Endothelial cell of umbilical vein (primary cell): Measurements from ENCODE around the gene MYPN. TPM values are rescaled to one million over a fixed set of nuclear protein-coding genes. Genes with fewer than 3 reads are reported as not detected.

Experiments
- BruUV-seq: library from RNA; stranded (reverse); fragments of 400-500 nt; replicated peaks from 2 replicates; lab custom pipeline; 2021; lab: Mats Ljungman, UMichigan
- CTCF ChIA-PET: fragments of 300-600, 350-600 bp; sonication (Branson Sonifier 250); formaldehyde crosslinking; loops from one replicate; lab custom pipeline; 2021; ENCODE audit warnings: antibody characterized with exemption, inconsistent platforms; lab: Charles Lee
- POLR2A ChIA-PET: fragments of 300-600, 350-600 bp; sonication (Branson Sonifier 250); formaldehyde crosslinking; loops from one replicate; lab custom pipeline; 2021; ENCODE audit warnings: antibody characterized with exemption, inconsistent platforms; lab: Charles Lee
- DNase-seq: peaks from one replicate; pipeline ENCODE4 v3.0.0-alpha.2; 2011; ENCODE audit warnings: low read depth, low spot score
- FAIRE-seq: peaks from 2 replicates; lab custom pipeline; 2011; peaks lifted over from hg19 to GRCh38; lab: Jason Lieb, UNC
- H2AFZ ChIP-seq: 2 replicates; pipeline ENCODE4 v1.6.0; 2012; ENCODE audit warnings: low read depth, low read length, control low read depth, inconsistent platforms
- H3K27ac ChIP-seq: 2 replicates; pipeline ENCODE4 v1.5.1; 2011; ENCODE audit warnings: low read depth, mild to moderate bottlenecking, control low read depth, low read length, moderate library complexity; ENCODE audit not compliant: insufficient read depth
- H3K27me3 ChIP-seq, 2 experiments: 2 replicates each; pipeline versions ENCODE4 v1.6.0 to v1.6.1; 2011; ENCODE audit warnings: low read length in 2 of 2, mixed read lengths in 1 of 2; ENCODE audit not compliant: control insufficient read depth in 2 of 2, insufficient read depth in 2 of 2
- H3K36me3 ChIP-seq, 2 experiments: 2 replicates in 1 of 2; 3 replicates in 1 of 2; pipeline ENCODE4 v1.5.1; 2011; ENCODE audit warnings: low read length in 2 of 2, mild to moderate bottlenecking in 1 of 2, moderate library complexity in 1 of 2; ENCODE audit not compliant: control insufficient read depth in 2 of 2, insufficient read depth in 2 of 2; ENCODE audit errors: extremely low read depth in 1 of 2
- H3K4me1 ChIP-seq: 3 replicates; pipeline ENCODE4 v1.5.1; 2011; ENCODE audit warnings: mild to moderate bottlenecking, low read length; ENCODE audit not compliant: control insufficient read depth, insufficient read depth; ENCODE audit errors: extremely low read depth
- H3K4me2 ChIP-seq: 2 replicates; pipeline ENCODE4 v1.6.1; 2011; ENCODE audit warnings: low read length, control low read depth, mixed read lengths; ENCODE audit not compliant: insufficient read depth
- H3K4me3 ChIP-seq, 3 experiments: fragments of 200-600 bp in 1 of 3; sonication (generic), shearing (Covaris generic) in 1 of 3; replicated peaks in 1 of 3; 2 replicates each; pipeline ENCODE4 v1.5.1; 2011 to 2016; ENCODE audit warnings: control low read depth in 3 of 3, low read length in 3 of 3, mild to moderate bottlenecking in 2 of 3, inconsistent platforms in 1 of 3, low read depth in 1 of 3, moderate library complexity in 1 of 3; ENCODE audit not compliant: insufficient read depth in 1 of 3
- H3K79me2 ChIP-seq: 2 replicates; pipeline ENCODE4 v1.6.0; 2012; ENCODE audit warnings: low read length, inconsistent platforms; ENCODE audit not compliant: control insufficient read depth, insufficient read depth
- H3K9ac ChIP-seq: replicated peaks from 2 replicates; pipeline ENCODE3; 2011; ENCODE audit warnings: low read length, control low read depth; ENCODE audit not compliant: insufficient read depth; ENCODE audit errors: extremely low read depth
- H3K9me1 ChIP-seq: replicated peaks from 3 replicates; pipeline ENCODE4 v1.6.0; 2011; ENCODE audit warnings: mild to moderate bottlenecking, low read length; ENCODE audit not compliant: control insufficient read depth, insufficient read depth; ENCODE audit errors: extremely low read depth
- H3K9me3 ChIP-seq: replicated peaks from 2 replicates; pipeline ENCODE4 v1.5.1; 2012; ENCODE audit warnings: low read length, inconsistent platforms; ENCODE audit not compliant: control insufficient read depth, insufficient read depth
- H4K20me1 ChIP-seq: replicated peaks from 2 replicates; pipeline ENCODE3; 2011; ENCODE audit warnings: mild to moderate bottlenecking, low read length; ENCODE audit not compliant: control insufficient read depth, insufficient read depth; ENCODE audit errors: extremely low read depth
- EZH2 ChIP-seq: IDR thresholded peaks from 2 replicates; pipeline ENCODE4 v1.6.1; 2012; ENCODE audit warnings: borderline replicate concordance, low read depth, mild to moderate bottlenecking, moderate library complexity, low read length, inconsistent platforms; ENCODE audit not compliant: severe bottlenecking
- FOS ChIP-seq: IDR thresholded peaks from 2 replicates; pipeline ENCODE4 v1.6.1; 2011; ENCODE audit warnings: mild to moderate bottlenecking, low read length, moderate library complexity, borderline replicate concordance; ENCODE audit not compliant: insufficient read depth
- GATA2 ChIP-seq: IDR thresholded peaks from 2 replicates; pipeline ENCODE4 v1.7.0; 2011; ENCODE audit warnings: low read depth, mild to moderate bottlenecking, moderate library complexity, mixed read lengths, low read length; ENCODE audit not compliant: insufficient read length, insufficient read depth
- JUN ChIP-seq: IDR thresholded peaks from 2 replicates; pipeline ENCODE4 v1.6.1; 2011; ENCODE audit warnings: borderline replicate concordance, low read depth; ENCODE audit not compliant: insufficient read length, insufficient read depth
- MAX ChIP-seq: IDR thresholded peaks from 2 replicates; pipeline ENCODE4 v1.6.1; 2011; ENCODE audit not compliant: insufficient read depth, insufficient read length
- MYC ChIP-seq: IDR thresholded peaks from one replicate; pipeline ENCODE4 v1.6.1; 2011; ENCODE audit warnings: mild to moderate bottlenecking, low read depth, low read length
- POLR2A ChIP-seq: IDR thresholded peaks from 2 replicates; pipeline ENCODE4 v1.6.1; 2012; ENCODE audit warnings: low read depth, mild to moderate bottlenecking, control low read depth, low read length
- POLR2AphosphoS5 ChIP-seq: IDR thresholded peaks from 2 replicates; pipeline ENCODE4 v1.6.1; 2012; ENCODE audit warnings: low read depth, mild to moderate bottlenecking, control low read depth, low read length, moderate library complexity; ENCODE audit not compliant: insufficient read depth
- dilution Hi-C: fragments of 300-500 bp; cut with MboI; formaldehyde crosslinking; loops from one replicate; pipeline ENCODE4 v1.15.0; 2019; ENCODE audit warnings: low sequenced_read_pairs; ENCODE audit not compliant: extremely low pct_ligation_motif_present
- intact Hi-C: fragments of 100-400 bp; cut with micrococcal nuclease; formaldehyde crosslinking; loops from one replicate; pipeline ENCODE4 v1.10.0; 2022
- polyA plus RNA-seq, 4 experiments: library from polyadenylated mRNA; depleted of rRNA in 3 of 4; stranded (reverse) in 3 of 4; unstranded in 1 of 4; fragments of >200 nt; gene quantifications; 2 replicates each; pipeline versions ENCODE4 v1.2.1 to v1.2.3, GENCODE V29; 2011 to 2012; ENCODE audit warnings: missing spikeins in 1 of 4
- total RNA-seq: library from RNA; stranded (reverse); gene quantifications from 2 replicates; pipeline ENCODE4 v1.2.3, GENCODE V29; 2021
- TF ChIP-seq, protein P1 (sequence below), 2 donors: IDR thresholded peaks; 1 replicate in 1 of 2; 2 replicates in 1 of 2; pipeline ENCODE4 v1.5.1; 2011; ENCODE audit warnings: low read length in 2 of 2, mild to moderate bottlenecking in 2 of 2, moderate library complexity in 2 of 2, control low read depth in 1 of 2, inconsistent platforms in 1 of 2, low read depth in 1 of 2; ENCODE audit not compliant: insufficient read depth in 1 of 2; ENCODE audit errors: extremely low read depth in 1 of 2

MYPN gene
- total and polyA plus RNA-seq, 2 donors (not counting 3 experiments of a cell fraction or from before 2014, with no cell fraction given) = 0.01 TPM; not detected in 1

DNA sequence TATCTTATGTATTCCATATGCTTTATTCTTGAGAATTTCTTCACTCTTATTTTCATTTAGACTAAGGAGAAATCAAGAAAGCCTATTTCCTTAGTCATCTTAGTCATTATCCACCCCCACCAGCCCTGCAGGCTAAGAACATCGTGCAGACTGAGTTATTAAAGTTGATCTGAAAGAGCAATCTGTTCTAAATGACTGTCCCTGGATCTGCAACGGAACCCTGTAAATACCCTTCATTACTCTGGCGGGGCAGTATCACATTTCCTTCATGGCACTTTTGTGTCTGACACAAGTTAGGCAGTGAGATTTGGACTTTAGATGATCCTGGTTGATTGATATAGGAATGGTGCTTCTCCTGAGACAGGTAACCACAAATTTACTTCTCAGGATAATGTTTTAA lies 3.5 kb upstream of the MYPN start:
- H3K4me2 ChIP-seq = peak overlapping the region; percentile 61
- H3K4me3 ChIP-seq = peak overlapping the region in 1 of 3 experiments; percentile 34
- BruUV-seq = no TSS peak
- no peaks in the 10 kb centered on the region for H3K9me1 ChIP-seq
- no peaks in the 10 kb centered on the region for H3K79me2 ChIP-seq
- dilution Hi-C loops = no loop called here
- H3K27me3 ChIP-seq = no peaks in the 10 kb centered on the region
- H3K4me1 ChIP-seq = peaks cover 6% of the 10 kb centered on the region
- H2AFZ ChIP-seq = peak overlapping the region; percentile 51
- no peak for TF ChIP-seq POLR2A
- TF ChIP-seq POLR2AphosphoS5 = no peak
- TF ChIP-seq MYC = no peak
- TF ChIP-seq MAX = no peak
- TF ChIP-seq FOS = no peak
- TF ChIP-seq EZH2 = no peak
- TF ChIP-seq JUN = no peak
- no peak for TF ChIP-seq GATA2
- TF ChIP-seq, protein P1, sequence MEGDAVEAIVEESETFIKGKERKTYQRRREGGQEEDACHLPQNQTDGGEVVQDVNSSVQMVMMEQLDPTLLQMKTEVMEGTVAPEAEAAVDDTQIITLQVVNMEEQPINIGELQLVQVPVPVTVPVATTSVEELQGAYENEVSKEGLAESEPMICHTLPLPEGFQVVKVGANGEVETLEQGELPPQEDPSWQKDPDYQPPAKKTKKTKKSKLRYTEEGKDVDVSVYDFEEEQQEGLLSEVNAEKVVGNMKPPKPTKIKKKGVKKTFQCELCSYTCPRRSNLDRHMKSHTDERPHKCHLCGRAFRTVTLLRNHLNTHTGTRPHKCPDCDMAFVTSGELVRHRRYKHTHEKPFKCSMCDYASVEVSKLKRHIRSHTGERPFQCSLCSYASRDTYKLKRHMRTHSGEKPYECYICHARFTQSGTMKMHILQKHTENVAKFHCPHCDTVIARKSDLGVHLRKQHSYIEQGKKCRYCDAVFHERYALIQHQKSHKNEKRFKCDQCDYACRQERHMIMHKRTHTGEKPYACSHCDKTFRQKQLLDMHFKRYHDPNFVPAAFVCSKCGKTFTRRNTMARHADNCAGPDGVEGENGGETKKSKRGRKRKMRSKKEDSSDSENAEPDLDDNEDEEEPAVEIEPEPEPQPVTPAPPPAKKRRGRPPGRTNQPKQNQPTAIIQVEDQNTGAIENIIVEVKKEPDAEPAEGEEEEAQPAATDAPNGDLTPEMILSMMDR (IDR thresholded peaks at IDR 0.05; ENCODE audit: extremely low read depth in 1 of 2, insufficient read depth in 1 of 2, low read depth in 1 of 2, low read length in 2 of 2) = no peak
- FAIRE-seq (no peak), DNase-seq (no peak)
- ChIA-PET CTCF (no interaction called here), POLR2A (no interaction called here)
- intact Hi-C loops = no loop called here
- peak overlapping the region; percentile 1 for H3K27ac ChIP-seq
- H3K9ac ChIP-seq = peak overlapping the region; percentile 10
- no peaks in the 10 kb centered on the region for H3K9me3 ChIP-seq
- no peaks in the 10 kb centered on the region for H3K36me3 ChIP-seq
- no peaks in the 10 kb centered on the region for H4K20me1 ChIP-seq
